GM04504 (cell line): ENCODE data around the gene MGAT5.

Source experiments
- DNase-seq: peaks from one replicate; pipeline ENCODE4 v3.0.0-alpha.2; 2012; ENCODE audit warnings: low read depth

MGAT5 gene

DNA sequence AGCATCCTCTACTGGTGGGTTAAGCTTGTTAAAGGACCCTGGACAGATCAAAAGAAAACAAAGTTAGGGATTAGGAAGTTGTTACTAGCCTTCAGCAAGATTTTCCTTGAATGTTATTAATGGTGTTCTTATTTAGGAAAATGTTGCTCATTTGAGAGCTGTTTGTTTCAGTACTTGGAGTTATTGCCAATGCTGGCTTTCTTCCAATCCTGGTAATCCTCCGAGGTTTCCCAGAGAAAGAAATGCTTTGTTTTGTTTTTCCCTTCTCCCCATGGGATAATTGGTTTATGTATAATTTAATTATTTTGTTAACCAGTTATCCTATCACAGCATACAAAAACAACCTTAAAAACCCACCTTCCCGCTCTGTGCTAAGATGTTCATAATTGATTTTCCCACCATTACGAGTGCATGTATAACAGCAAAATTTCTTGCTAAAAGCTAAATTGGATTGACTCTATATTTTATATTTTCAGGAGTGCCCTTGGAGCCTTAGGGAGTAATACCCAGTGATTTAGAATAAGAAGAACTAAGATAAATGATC, 79.8 kb downstream of the MGAT5 start:
- no peak for DNase-seq

DNA sequence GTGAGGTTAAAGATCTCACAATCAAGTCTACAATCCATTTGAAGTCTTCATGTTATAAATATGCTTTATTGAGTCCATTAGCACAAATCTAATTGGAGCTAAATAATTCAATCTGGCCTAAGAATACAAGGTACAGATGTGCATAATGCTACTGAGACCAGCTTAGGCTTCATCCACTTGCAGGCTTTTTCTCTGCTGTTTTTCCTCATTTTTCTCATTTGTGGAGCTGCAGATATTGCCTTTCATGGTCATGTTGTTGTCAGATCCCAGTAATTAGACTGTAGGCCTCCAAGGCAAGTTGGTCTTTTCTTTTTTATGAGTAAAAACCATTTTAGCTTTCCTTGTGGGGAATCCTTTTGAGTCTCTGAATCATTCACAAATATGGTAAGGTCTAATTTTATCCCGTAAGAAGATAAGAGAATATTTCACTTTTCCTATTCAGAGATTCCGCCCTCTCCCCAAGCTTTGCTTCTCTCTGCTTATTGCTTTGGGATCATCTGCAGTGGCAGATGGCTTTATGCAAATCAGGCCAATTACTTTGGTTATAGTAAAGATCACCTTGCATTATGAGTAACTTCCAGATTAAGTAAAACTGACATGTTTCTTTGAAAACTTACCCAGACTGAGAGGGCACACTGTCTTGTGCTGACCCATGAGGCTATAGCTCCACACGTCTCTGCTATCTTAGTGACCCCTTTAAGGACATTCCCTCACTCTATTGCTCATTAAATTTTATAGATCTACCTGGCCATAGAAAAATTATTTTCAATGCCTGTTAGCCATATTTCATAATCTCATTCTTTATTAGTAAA, 80.9 kb downstream of the MGAT5 start:
- no peak for DNase-seq

DNA sequence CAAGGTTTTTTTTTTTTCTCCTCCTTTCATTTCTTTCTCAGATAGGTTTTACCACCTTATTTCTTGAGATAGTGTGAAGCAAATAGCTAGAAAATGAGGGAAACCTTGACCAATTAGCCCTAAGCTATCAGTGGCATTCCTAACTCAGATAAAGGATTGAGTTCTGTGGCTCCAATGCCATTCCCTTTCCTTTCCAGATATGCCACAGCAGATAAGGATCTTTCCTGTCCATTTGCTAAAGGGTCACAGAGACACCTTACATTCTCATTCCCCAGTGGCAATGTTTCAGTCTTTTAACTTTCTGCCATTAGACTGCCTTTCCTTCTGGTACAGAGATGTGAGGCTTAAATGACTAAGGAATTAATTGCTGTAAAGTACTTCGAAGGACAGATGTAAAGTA, 81.7 kb downstream of the MGAT5 start:
- no peak for DNase-seq

DNA sequence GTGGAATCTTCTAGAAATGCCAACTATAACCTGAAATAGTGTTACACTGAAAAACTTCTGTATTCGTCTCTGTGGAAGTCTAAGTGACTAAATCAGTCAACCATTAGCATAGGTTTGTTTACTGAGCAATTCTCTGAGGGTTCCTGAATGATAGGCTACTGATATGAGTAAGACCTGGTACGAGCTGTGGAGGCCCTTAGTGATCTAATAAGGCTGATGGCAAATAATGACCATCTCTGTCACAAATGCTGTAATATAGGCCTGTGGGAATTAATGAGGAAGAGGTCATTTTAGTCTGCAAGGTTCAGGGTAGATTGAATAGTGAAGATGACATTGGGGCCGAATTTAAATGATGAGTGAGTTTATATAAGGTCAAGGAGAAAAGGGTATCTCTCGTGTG, 82.5 kb downstream of the MGAT5 start:
- no peak for DNase-seq

DNA sequence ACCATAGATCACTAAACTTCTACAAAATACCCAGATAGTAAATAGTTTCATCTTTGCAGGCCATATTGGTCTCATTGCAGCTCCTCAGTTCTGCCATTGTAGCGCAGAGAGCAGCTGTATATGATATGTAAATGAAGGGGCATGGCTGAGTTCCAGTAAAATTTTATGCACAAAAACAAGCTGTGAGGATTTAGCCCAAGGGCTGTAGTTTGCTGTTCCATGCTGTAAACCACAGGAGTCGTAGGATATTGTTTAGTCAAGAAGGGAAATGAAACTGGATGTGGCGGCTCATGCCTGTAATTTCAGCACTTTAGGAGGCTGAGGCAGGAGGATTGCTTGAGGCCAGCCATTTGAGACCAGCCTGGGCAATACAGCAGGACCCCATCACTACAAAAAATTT, 83.0 kb downstream of the MGAT5 start:
- DNase-seq: no peak

DNA sequence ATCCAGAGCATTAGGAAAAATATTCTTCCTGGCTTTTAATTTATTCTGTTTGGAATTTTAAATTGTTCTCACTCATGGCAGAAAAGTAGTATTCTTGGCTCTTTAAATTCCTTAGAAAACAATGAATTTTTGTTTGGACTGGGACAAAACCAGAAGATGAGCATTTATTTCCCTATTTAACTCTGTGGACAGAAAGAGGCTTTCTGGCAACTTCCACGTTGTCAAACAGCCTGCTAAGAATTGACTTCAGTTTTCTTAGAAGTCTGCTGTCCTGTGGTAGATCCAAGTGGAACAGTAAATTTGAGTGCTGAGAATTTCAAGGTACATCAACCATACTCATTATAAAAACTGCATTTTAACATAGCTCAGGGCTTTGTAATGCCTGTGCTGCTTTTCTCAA, 83.8 kb downstream of the MGAT5 start:
- DNase-seq: no peak

DNA sequence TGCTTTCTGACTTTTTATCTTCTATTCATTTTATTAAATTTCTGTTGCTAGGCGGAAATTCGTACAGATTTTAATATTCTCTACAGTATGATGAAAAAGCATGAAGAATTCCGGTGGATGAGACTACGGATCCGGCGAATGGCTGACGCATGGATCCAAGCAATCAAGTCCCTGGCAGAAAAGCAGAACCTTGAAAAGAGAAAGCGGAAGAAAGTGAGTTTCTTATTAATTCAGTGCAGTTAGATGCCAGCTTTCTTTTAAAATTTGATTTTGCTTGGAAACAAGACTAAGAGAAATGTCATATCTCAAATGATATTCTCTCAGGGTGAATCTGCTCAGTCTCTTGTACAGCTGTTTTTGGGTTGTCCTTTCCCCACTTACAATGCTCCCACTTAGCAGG, 84.3 kb downstream of the MGAT5 start:
- DNase-seq: no peak

DNA sequence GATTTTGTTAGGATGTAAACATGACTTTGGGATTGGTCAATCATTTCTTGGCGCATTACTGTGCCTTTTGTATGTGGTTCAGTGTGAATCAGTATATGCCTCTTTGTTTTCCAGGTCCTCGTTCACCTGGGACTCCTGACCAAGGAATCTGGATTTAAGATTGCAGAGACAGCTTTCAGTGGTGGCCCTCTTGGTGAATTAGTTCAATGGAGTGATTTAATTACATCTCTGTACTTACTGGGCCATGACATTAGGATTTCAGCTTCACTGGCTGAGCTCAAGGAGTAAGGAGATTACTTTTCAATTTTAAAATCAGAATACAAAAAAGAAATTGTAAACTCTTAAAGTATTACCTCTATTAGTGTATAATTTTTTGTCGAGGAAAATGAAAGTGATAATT, 87.6 kb downstream of the MGAT5 start:
- no peak for DNase-seq

DNA sequence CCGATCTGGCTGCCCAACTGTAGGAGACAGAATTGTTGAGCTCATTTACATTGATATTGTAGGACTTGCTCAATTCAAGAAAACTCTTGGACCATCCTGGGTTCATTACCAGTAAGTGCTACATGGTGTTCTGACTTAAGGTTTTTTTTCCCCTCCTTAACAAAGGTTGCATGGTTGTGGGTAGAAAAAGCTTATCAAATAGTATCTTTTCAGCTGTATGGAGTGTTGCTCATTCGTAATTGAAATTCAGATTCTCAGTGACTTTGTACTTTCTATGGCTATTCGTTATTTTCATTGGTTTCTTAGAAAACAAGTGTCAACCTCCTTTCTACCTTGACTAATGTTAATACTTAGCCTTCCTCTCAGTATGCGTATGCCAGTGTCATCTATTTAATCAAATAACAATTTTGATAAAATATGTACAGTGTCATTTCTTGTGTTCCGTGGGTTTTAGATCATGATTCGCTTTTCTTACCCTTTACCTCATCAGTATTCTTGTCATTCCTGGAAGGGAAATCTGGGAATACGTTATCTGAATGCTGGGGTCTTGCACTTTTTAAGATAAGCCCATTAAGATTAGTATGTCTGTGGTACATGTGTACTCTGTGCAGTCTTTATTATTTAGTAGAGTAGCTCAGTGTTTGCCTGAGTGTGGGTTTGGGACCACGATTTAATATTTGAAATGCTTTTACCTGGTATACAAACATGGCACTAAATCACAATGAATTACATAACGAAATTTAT, 91.3 kb downstream of the MGAT5 start:
- DNase-seq: no peak

DNA sequence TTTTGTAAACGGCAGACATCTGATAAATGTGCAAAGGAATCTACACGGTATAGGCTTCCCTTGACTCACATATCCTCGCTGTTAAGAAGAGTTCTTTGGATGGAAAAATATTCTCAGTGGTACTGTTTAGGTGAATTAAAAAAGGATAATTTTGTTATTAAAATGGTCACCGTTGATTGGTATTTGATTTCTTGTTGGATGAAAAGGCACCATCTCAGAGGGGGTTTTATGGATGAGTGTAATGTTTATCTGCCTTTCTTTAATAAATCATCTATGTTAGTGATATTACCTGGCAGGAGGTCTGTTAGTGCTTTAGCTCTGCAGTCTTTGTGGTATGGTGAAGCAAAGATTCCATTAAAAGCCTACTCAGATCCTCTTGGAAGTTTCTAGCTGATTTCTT, 92.3 kb downstream of the MGAT5 start:
- no peak for DNase-seq

DNA sequence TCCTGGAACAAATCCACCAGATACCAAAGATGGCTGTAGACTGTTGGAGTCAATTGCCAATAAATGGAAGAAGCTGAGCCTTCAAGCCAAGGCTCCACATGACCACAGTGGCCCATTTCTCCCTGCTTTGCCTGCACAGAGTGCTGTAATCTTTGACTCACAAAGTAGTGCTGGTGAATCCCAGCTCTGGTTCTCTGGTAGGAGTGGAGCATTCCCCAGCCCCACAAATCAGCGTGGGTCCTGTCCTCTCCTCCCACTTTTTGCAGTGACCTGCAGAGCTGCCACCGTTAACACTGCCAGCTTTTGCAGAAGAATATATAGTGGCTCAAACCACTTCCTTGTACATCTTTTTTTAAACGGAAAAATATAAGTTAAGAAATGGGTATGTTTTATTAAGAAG, 93.9 kb downstream of the MGAT5 start:
- no peak for DNase-seq

DNA sequence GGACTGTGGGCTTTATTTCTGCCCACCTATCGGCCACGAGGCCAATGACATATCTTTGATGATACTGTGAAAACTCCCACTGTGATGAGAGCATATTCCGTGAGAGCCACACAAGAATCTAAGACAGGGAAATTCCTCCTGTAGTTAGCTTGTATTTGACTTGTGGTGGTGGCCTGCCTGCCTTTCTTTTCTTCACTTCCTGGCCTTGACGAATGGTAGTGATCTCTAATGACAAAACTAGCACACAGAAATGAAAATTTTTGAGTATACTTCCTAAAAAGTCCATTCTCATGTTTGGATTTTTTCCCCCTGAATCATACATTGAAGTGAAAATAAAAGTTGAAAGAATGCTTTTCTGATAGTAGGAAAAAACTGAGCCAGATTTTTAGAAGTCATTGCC, 94.4 kb downstream of the MGAT5 start:
- no peak for DNase-seq

DNA sequence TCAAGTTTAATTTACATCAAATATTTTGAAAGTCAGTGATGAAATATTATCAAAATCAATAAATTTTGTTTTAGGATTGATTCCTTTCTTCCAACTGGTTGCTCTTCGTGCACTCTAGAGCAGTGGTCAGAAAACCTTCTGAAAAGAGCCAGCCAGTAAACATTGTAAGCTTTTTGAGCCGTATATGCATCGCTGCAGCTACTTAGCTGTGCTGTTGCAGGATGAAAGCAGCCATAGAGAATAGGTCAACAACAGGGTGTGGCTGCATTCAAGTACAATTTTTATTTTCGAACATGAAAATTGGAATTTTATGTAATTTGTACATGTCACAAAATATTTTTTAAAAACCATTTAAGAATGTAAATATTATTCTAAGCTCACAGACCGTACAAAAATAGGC, 94.9 kb downstream of the MGAT5 start:
- no peak for DNase-seq

DNA sequence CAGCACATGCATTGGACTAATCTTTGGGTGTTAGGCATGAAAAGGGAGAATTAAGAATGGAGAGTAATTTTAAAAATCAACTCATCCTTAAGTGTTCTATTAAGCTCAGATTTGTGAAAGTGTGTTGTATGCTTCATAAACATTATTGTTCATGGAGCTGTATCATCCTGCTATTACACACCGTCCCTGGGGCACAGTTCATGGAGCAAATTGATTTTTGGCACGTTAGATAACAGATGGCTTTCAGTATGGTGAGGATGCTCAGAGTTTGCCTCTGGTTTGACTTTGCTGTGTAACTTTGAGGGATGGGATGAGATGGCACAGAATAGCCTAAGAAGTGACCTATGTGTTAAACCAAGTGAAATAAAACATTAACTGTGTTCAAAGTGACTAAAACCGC, 97.1 kb downstream of the MGAT5 start:
- no peak for DNase-seq

DNA sequence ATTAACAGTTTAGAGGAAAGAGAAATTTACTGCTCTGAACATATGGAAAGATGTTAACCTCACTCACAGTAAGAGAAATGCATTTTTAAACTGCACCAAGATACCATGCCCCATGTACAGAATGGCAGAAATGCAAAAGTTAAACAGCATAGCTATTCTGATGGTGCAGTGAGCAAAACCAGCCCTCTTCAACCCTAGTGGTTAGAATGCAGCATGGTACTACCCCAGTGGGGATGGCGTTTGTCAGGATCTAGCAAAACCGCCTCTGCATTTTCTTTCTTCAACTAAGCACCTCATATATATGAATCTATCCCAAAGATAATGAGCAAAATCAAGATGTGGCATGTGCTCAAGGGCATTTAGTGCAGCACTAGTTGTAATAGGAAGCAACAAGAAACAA, 98.0 kb downstream of the MGAT5 start:
- DNase-seq: no peak

DNA sequence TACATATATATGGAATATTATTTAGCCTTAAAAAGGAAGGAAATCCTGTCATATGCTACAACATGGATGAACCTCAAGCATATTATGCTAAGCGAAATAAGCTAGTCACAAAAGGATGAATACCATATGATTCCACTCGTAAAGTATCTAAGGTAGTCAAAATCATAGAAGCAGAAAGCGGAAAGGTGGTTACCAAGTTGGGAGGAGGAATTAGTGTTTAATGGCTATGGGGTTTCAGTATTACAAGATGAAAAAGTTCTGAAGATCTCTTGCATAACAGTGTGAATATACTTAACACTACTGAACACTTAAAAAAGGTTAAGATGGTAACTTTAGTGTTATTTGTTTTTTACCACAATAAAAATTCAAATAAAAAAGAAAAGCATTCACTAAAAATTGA, 99.0 kb downstream of the MGAT5 start:
- no peak for DNase-seq

DNA sequence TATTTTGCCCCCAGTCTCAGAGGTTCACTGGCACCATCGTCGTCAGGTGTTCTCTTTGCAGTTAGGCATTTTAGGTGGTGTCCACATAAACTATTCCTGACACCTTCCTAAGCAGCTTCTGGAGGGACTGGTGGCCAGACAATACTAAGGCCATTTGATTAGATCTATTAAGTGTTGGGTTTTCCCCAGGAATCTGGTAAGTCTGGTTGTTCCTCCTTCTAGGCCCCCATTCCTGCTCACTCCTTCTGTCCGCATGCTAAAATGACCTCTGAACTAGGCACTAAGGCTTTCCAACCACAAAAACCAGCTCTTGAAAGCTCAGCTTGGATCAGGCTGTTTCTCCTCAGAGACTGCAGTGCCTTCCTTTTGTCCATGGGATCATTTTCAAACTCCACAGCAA, 100.7 kb downstream of the MGAT5 start:
- no peak for DNase-seq

DNA sequence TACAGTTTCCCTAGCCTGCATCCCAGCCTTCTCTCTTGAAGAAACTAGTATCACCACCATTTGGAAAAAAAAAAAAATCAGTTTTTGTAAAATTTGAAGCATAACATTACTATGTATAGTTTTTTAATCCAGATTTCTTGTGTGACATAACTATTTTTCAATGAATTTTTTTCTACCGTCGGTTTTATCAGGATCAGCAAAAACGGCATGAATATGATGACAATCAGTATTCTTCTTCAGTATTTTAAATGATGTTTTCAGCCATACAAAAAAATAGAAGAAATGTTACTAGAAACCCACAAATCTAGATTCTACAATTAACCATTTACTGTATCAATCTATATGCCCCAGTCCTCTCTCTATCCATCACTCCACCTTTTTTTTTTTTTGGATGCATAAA, 103.9 kb downstream of the MGAT5 start:
- DNase-seq: no peak

DNA sequence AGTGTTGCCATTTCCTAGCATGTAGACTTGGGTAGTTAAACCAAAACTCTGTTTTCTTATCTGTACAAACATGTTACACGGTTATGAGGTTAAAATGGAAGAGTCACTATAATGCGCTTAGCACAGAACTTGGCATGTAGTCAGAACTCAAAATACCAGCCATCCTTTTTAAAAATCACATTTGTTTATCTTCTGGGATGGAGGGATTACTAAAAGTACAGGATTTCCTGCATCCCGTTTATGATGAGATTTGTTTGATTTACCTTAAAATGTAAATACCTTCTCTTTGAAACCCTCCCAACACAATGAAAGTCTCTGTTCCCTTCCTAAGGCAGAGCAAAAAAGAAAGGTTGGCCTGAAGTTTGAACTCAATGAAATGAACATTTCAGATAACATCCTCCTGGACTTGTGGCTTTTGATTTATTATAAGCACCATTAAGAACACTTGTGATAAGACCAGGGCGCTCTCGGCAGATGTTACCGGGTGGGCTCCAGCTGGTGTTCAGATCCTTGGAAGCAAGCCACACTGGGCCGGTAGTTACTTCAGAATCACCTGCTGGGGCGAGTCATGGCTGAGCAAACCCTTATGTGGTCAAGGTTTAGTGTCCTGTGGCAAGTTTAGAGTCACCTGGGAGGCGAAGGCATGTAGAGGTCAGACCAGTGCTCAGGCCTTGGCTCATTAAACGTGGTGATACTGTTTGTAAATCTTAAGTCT, 105.7 kb downstream of the MGAT5 start:
- no peak for DNase-seq

DNA sequence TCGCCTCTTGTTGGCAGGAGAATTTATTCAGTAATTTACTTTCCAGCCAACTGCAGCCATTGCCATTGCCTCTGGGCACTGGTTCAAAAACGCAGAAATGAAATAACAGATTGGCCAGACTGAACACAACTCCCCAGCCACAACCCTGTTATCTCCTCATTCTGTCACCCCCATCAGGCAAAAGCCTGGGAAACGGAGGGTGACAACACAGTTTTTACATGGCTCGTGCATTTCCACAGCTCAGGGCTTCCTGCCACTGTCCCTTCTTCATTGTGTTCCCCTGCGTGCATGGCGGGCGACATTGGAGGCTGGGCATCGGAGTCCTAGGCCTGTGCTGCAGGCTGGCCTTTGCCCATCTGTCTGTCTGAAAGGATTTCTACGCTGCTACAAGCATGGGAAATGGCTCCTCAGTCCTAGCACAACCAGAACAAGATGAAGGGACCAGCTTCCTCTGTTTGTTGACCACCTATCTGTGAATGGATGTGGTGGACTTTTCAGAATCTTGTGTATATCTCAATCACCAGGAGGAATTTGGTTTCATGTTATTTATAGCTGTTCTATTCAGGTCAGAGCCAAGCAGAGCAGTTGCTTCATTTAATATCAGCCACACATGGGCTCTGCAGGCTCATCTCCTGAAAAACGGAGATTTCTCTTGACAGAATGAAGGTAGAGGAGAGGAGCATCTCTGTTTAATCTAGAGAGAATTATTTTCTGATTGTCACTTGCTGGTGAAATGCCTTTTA, 107.0 kb downstream of the MGAT5 start:
- no peak for DNase-seq

DNA sequence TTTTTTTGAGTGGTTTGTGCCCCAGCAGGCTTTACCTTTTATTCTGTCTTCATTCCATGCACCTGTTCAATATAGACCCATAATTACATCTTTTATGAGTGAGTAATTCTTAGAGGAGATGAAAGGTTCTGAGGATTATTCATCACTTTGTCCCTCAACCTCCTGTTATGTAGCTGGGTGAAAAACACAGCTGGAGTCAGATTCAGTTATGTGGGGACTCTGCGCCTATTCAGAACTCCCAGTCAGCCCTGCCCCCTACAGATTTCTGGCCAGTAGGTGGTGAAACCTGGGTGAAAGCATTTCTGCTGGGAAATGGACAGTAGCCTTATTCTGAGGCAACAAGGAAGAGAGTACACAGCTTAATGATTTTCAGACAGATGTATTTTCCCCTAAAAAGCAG, 107.8 kb downstream of the MGAT5 start:
- no peak for DNase-seq

DNA sequence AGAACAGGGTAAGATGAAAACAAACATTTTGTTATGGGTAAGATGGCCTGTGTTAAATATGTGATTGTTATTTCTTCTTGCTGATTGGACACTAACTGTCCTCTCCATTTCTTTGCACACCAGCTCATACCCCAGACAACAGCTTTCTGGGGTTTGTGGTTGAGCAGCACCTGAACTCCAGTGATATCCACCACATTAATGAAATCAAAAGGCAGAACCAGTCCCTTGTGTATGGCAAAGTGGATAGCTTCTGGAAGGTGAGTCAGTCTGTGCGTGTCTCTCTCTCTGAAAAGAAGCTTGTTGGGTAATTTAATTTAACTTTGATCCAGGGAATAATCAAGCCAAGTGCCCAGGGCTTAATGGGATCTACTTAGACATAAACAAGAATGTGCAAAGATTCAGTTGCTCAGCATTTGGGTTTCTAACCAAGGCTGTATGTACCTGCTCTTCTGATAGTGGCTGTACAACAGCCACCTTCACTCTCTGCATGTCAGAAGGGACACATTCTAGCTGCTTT, 108.3 kb downstream of the MGAT5 start:
- no peak for DNase-seq
